NCI-H146 treated with DMSO at 0.1 percent for 48 hours (cell line): ENCODE data around the gene EDIL3.

Experiments used
- DNase-seq: peaks from one replicate; lab custom pipeline; 2025; ENCODE audit not compliant: unreplicated experiment; lab: John Stamatoyannopoulos, UW

The EDIL3 gene

GRCh38 chr5:83973925-83974815 lies 410.5 kb downstream of the EDIL3 start:
- DNase-seq: no peak

DNA sequence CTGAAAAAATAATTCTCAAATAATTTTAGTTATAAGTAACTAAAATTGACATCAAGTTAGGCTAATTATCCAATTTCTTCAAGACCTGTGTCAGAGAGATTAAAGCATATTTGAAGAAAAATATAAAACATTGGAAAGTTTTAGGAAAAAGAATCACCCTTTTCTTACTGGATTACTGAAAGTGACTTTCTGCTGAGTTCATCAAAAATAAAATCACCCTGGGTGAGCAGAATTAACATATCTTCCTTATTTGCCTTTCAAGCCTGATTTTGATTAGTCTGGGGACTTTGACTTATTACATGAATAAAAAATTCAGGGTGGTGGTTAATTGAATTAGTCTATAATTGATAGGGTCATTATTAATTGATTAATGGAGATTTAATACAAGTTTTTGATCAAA lies 411.8 kb downstream of the EDIL3 start:
- no peak for DNase-seq

DNA sequence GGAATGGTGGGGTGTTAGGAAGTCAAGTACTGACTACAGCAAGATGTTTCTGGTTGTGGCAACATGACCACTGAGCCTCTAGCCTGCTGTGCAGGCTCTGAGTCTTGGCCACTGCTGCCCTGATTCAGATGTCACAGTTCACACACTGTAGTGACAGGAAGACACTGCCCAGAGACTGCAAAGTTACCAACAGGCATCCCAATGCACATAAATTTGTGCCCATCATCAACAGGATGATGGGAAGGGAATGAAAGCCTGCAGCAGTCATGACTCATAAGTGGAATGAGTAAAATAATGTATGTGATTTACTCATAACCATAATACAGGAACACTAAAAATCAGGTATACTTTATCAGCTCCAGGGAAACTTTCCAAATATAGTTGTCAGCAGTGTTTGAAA lies 412.4 kb downstream of the EDIL3 start:
- no peak for DNase-seq

DNA sequence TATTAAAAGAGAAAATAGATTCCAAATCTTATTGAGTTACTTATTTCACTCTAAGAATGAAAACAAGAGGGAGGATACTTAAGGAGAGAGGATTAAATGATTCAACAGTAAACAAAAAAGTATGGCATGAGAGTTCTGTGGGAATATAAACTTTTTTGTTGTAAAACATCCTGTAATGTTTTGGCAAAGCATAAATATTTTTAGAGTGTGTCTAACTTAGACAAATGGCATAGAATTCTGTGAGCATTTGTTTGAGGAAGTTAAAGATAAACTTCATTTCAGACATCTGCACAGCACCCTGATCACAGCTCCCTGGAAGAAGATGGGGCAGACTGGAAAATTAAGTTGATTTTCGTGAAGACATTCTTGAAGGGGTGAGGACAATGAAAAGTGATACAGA lies 417.3 kb downstream of the EDIL3 start:
- DNase-seq: no peak

DNA sequence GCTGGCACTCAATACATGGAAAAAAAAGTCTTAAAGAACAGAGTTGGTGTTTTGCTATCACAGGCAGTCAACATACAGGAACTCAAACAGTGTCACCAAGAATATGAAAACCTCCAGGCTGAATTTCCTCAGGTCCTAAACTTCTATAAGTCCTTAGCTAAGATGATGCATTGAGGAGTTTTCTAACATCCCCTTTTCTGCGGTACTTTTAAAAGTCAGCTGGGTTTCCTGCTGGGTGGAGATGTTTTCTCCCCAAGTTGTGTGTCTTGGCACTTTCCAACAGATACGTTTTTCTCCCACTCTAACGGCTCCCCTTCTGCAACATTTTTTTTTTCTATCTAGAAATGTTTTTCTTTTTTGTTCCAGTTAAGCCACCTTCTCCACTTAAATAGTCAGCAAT lies 419.2 kb downstream of the EDIL3 start:
- no peak for DNase-seq

- no peak for DNase-seq
These were observed 420.4 kb downstream of the EDIL3 start for GRCh38 chr5:83964271-83964670.

- peak; percentile 18 for DNase-seq
These were observed 427.5 kb downstream of the EDIL3 start for GRCh38 chr5:83957188-83957587.

DNA sequence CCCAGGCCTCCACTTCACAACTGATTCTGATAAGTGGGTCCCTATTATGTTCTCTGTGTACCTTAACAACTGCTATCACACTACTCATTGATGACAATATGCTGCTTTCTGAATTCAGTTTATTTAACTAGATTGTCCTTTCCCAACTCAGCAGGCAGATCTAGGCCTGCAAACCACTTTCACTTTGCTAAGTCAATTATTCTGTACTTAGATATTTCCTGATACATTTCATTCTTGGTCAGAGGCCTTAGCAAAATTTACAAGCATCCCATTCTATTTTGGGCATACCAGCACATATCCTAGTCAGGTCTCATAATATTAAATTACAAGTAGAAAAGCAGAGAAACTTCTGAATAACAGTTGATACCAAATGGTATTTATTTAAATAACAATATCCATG lies 428.3 kb downstream of the EDIL3 start:
- peak; percentile 31 for DNase-seq

- DNase-seq: no peak
These were observed 428.8 kb downstream of the EDIL3 start for GRCh38 chr5:83955916-83956315.

GRCh38 chr5:83947763-83948162 lies 436.9 kb downstream of the EDIL3 start:
- no peak for DNase-seq

- no peak for DNase-seq
These were observed 438.2 kb downstream of the EDIL3 start for GRCh38 chr5:83946516-83946915.

- no peak for DNase-seq
These were observed 442.5 kb downstream of the EDIL3 start for GRCh38 chr5:83942155-83942554.

- no peak for DNase-seq
These were observed 446.8 kb downstream of the EDIL3 start for GRCh38 chr5:83937837-83938236.

DNA sequence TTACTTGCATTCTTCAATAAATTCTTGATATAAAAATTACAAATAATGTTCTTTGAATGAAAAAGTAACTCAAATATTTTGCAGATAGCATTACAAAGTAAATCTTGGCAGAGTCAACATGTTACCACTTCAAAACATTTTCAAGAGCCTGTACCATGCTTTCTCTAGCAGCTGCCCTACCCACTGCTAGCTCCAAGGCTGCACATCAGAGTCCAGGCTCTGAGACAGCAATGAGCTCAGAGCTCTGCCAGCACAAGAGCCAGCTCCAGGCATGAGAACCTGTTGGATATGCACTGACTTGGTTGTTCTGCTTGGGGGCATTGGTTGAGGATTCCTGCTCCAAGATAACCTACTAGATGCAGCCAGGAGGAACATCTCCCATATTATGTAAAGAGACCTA lies 452.7 kb downstream of the EDIL3 start:
- no peak for DNase-seq

DNA sequence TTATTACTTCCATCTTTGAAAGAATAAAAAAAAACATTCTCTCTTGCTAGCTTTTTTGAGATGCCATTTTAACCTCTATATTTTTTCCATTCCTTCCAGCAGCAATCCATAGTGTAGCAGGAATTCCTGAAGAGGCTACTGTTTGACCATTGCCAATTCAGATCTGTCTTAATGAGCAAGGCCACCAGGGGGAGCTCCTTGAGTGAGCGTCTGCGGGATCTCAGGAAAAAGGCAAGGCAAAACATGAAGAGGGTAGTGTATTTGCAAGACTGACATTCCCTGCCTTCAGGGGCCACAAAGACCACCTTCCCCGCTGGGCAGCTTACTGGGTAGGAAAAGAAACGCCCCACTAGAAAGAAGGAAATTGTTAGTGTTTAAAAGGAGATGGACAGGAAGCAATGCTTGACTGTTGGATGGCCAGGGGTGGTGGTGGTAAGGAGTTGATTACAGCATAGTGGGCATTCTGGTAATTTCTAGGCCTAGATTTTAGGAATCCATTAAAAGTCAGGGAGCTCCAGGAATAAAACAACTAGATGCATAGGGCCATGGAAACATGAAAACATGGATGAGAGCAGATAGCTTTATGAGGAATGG lies 457.4 kb downstream of the EDIL3 start:
- DNase-seq: peak; percentile 9

- DNase-seq: no peak
These were observed 458.7 kb downstream of the EDIL3 start for GRCh38 chr5:83925955-83926337.

GRCh38 chr5:83925321-83925954 lies 459.2 kb downstream of the EDIL3 start:
- DNase-seq: no peak

DNA sequence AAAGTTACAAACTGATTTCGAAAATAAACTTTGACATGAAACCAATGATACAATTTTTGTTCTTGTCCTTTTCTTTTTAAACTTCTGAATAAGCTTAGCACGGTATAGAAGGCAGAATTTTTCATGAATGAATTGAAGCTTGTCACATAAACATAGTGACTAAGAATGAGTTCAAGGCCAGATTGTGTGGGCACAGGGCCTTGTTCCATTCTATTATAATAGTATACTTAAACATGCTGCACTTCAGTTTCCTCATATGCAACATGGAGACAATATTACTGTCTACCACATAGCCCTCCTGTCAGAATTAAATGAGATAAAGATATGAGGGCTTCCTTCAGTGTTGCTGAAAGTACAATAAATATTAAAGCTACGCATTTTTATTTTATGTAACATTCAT lies 459.8 kb downstream of the EDIL3 start:
- DNase-seq: no peak

GRCh38 chr5:83924171-83924570 lies 460.5 kb downstream of the EDIL3 start:
- no peak for DNase-seq

- DNase-seq: no peak
These were observed 462.0 kb downstream of the EDIL3 start for GRCh38 chr5:83922699-83923098.

GRCh38 chr5:83921666-83922193 lies 462.9 kb downstream of the EDIL3 start:
- no peak for DNase-seq
